Skin of body (tissue), 2 donors: ENCODE measurements around the gene MTERF1. TPM values are rescaled to one million over a fixed set of nuclear protein-coding genes. Genes with fewer than 3 reads are reported as not detected.
"Not testable (repeated sequence)": the region's sequence is repeated elsewhere in the genome, so short reads cannot be mapped to it uniquely, and the experiment has no call there.

Source experiments
- DNase-seq: peaks from one replicate; lab custom pipeline; 2025; lab: John Stamatoyannopoulos, UW
- total RNA-seq: library from RNA; depleted of rRNA; stranded (reverse); fragments of >200 nt; gene quantifications from one replicate; pipeline ENCODE4 v1.2.3, GENCODE V29; 2014

The MTERF1 gene, protein sequence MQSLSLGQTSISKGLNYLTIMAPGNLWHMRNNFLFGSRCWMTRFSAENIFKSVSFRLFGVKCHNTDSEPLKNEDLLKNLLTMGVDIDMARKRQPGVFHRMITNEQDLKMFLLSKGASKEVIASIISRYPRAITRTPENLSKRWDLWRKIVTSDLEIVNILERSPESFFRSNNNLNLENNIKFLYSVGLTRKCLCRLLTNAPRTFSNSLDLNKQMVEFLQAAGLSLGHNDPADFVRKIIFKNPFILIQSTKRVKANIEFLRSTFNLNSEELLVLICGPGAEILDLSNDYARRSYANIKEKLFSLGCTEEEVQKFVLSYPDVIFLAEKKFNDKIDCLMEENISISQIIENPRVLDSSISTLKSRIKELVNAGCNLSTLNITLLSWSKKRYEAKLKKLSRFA
- total RNA-seq, result 8.9 TPM

DNA sequence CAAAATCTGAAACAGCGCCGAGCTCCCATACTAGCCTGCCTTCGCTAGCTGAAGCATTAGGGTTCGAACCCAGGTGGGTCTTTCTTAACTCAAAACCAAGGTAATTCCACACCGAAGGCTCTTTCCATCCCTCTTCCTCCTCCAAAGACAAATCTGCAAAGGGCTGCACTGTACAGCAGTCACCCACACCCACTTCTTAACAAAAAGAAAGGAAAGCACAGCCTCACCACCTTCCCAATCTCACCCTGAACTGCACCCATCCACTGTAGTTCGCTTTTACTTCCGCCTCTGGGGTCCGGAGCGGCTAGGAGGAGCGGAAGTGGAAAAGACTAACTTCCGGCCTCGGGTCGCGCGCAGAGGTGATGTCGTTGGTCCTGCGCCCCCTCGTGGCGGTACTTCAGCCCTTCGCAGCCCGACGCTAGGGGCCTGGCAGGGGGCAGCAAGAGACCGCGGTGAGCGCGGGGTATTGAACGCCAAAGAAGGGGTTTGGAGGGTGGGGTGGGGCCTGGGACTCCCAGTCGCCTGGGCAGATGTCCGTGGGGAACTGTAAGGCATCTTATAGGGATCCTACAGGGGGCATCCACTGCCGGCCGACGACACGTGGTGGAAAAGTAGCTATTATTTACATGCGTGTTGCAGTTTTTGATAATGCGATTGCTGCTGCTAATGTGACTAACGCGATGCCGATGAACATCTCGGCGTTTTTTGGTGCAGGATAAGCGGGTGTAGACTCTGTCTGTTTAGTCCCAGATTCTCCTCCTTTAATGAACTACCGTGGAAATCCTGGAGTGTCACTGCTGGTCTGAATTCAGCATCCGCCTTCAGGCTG, at the start of gene MTERF1:
Gene MTERF1 (minus strand): TSS at position 290 of the 829 bp plus-strand sequence. CDS start 619 bp downstream, outside the sequence.
- DNase-seq, result peak; percentile 88

DNA sequence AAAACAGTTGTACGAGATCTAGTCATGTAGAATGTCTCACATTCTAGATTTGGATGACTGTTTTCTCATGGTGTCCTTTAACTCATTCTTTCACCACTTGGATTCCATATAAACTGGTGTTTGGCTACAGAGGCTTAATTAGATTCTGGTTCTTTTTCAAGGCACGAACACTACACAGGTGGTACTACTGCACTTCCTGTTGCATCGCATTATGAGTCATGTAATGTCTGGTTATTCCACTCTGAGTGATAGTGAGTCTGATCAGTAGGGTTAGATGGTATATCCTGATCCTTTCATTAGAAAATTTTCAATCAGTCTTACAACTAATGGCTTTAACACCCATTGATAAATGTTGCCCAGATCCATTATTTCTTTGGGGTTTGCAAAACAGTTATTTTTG, 49.0 kb upstream of the MTERF1 start:
- no peak for DNase-seq

DNA sequence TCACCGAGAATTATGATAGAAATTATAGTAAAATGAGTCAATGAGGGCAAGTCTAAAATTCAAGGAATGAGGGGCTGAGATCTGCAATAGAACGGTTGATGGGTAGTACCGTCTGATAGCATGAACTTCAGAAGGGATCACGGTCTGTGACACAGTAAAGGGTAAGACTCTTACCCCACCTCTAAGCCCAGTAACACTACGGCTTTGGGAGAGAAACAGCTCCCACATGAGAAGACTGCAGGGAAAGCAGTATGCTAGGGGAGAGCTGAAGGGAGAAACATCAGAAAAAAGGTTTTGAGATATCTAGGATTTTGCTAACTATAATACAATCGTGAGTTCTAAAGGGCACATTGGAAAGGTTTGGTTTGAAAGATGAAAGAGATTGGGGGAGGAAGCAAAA, 47.4 kb upstream of the MTERF1 start:
- DNase-seq, result no peak

DNA sequence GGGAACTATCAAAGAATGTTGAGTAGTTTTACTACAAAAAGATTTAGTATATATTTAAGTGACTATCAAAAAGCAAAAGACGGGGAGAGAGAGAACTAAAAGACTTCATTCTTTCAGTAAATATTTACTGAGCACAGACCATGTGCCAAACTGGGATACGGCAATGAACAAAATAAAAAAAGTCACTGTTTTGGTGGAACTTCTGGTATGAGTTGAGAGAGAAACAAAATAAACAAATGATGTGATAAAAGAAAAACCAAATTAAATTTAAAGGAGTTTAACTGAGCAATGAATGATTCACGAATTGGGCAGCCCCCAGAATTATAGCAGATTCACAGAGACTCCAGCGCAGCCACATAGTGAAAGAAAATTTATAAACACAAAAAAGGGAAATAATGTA, 42.4 kb upstream of the MTERF1 start:
- no peak for DNase-seq

DNA sequence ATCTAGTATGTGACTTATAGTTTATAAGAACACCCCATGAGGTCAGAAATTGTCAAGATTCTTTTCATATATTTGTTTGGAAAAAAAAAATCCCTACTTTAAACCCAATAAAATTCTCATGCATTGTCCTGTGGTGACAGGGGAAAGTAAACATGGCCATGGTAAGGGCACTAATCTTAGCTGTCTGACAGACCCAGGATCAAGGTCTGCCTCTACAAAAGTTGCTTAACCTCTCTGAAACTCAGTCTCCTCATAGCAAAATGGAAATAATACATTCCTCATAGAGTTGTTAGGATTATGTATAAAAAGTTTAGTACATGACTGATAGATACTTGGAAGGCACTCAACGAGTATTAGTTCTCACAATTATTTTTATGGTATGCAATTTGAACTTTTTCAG, 37.9 kb upstream of the MTERF1 start:
- no peak for DNase-seq

DNA sequence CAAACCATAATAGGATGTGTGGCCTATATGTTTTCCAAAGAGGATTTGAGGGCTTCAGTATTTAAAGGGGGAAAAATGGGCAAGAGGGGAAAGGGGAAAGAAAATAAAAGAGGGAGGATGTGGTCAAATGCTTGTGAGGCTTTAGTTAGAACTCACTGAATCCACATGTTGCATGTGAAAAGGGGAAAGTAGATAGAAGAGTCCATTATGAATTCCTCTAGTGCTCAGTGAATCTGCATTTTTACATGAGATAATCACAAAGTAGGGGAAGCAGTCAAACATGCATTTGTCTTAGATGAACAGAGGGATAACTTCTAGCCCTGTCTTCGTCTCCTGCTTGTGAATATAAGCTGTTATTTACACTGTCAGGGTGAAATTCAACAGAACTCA, 35.5 kb upstream of the MTERF1 start:
- no peak for DNase-seq

DNA sequence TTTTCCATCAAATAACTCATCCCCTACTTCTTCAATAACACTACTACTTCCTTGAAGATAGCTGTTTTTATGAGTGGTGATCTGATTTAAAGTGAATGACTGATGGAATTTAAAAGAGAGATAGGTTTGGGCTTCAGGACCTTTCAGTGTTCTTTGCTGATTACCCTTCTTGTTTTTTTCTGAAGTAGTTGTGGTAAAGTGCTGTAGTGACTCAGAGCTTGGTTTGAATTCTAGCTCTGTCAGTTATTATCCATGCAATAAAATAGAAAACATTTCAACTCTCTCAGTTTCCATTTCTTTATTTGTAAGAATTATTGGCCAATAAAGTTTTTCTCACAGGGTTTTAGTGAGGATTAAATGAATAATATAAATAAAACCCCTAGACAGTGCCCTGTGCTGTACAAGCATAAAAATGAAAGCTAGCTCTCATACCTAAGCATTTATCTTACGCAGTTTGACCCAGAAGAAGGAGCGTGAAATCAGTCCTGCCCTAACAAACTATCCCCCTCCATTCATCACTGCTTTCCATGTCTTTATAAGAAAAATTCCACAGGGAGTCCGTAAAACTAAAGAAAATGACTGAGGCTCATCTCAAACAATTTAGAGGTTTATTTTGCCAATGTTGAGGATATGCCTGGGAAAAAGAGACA, 35.0 kb upstream of the MTERF1 start:
- no peak for DNase-seq

DNA sequence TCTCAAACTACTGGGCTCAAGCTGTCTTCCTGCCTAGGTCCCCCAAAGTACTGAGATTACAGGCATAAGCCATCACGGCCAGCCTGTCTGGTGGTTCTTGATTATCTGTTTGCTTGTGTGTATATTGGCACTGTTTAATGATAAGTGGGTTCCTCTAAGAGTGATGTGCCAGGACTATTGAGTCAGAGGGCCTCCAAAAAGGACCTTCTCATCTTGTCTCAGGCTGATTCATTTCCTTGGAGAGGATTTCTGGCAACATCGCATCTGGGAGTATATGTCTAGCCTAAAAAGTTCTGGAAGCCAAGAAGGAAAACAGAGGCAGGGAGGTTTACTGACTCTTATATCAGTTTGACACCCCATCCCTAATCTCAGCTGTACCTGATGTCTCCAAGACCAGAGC, 33.1 kb upstream of the MTERF1 start:
- DNase-seq, result no peak

DNA sequence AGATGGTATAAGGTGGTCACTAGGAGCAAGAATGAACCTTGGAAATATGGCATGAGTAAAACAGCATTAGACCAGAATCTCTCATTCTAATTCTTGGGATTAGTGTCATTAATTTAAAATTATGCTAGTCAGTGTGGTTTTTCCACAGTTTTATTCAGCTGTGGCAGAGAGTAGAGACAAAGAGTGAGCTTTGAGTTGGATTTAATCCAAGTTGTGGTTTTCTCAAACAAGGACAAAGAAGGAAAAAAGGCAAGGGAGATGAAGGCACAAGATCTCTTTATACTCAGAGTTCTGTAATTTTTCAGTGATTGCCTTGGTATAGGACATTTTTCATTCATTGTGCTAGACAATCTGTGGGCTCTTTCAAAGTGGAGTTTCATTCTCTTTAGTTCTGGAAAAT, 32.0 kb upstream of the MTERF1 start:
- DNase-seq, result no peak

DNA sequence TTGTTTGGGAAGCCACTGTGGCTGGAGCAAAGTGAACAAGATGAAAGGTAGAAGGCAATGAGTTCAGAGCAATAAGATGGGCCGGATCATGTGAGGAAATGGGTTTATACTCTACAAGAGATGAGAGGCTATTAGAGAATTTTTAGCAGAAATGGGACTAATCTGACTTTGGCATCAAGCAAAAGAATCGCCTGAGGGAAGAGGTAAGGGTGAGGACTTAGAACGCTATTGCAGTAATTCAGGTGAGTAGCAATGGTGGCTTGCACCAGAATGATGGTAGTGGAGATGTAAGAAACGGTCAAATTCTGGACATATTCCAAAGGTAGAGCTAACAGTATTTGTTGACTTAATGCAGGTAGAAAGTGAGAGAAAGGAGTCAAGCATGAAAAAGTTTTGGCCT, 30.6 kb upstream of the MTERF1 start:
- DNase-seq, result no peak

DNA sequence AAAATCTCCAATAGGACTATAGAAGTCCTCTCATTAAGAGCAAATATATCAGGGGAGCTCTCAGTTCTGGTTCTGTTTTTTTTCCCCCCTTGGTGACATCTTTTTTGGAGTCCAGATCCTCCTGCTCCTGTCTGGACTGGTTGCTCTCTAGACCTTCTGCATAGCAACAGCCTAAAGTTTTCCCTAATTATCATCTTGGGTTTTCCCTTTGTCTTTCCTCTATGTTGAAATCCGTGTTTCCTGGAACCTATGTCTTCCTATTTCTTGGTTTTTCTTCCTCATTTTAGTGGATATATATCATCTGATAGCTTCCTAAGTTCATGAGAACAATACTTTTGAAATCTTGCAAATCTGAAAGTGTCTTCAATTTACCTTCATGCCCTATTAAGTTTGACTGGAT, 29.7 kb upstream of the MTERF1 start:
- DNase-seq, result no peak

DNA sequence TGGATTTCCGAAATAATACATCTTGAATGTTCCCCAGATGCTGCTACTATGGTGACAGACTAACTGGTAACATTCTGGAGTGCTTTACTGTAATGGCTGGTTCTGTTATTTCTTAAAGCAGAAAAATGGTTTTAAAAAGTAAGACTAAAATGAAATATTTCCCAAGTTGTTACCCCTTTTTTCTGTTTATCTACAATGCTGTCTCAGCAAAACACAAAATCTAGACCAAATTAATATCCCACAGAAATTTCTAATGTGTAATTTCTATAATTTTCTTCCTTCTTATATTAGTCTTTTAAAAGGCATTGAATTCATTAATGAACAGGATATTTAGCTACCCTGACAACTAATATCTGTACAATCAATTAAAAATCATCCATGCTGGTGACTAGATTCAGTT, 19.1 kb upstream of the MTERF1 start:
- DNase-seq, result no peak

DNA sequence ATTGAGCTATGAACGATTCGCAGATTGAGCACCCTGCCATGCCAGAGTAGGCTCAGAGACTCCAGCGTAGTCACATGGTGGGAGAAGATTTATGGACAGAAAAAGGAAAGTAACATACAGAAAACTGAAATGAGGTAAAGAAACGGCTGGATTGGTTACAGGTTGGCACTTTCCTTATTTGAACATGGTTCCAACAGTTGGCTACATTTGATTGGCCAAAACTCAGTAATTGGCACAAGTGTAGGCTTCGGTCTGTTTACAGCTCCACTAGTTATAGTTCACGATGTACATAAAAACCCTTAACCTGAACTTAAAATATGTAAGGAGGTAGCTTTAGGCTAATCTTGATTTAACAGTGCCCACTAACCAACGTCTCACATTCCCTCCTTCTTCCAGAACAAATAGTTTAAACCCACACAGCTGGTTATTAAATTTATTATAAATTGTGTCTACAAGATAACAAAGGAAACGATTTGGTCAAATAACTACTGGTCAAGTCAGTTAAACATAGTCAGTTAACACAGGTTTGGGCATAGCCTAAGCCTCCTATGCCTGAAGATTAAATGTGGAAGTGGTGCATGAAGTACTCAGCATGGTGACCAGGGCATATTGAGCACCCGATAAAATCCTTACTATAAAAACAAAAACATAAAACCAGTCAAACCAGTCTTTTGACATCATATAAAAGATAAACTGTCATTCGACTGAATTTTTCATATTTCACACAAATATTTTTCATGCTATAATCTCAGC, 17.9 kb upstream of the MTERF1 start:
- DNase-seq, result no peak

DNA sequence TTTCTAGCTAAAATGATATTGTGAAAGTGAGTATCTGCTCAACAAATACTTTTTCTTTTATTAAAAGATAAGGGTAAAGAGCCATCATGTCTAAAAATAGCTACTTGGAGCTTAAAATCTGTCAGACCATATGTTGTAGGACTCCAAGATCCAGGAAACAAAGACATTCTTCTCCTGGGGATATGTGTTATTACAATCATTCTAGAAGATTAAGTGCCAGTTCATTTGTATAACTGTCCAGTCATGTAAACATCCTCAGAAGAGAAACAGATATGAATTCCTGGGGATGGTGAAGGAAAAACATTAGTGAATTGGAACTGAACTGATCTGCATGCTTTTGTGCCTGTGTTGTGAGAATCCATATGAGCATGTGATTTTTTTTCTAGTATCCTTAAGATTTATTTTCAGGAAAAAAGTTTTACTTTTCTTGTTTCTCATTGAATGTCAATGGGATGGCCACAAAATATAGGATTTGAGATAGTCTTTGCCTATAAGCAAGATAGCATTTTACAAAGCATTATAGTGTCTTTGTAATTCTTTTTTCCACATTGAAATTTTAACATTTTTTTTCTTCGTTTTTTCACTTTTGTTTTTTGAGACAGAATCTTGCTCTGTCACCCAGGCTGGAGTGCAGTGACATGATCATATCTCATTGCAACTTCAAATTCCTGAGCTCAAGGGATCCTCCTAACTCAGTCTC, 14.4 kb upstream of the MTERF1 start:
- no peak for DNase-seq

DNA sequence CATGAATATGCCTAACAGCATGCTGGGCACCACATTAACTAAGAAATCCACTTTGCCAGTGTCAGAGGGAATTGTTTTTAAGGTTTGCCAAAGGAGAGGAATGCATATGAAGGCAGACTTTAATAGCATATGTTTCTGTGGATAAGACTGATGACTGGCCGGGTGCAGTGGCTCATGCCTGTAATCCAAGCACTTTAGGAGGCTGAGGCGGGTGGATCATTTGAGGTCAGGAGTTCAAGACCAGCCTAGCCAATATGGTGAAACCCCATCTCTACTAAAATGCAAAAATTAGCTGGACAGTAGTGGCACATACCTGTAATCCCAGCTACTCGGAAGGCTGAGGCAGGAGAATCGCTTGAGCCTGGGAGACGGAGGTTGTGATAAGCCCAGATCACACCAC, 13.2 kb upstream of the MTERF1 start:
- not testable (repeated sequence) for DNase-seq

DNA sequence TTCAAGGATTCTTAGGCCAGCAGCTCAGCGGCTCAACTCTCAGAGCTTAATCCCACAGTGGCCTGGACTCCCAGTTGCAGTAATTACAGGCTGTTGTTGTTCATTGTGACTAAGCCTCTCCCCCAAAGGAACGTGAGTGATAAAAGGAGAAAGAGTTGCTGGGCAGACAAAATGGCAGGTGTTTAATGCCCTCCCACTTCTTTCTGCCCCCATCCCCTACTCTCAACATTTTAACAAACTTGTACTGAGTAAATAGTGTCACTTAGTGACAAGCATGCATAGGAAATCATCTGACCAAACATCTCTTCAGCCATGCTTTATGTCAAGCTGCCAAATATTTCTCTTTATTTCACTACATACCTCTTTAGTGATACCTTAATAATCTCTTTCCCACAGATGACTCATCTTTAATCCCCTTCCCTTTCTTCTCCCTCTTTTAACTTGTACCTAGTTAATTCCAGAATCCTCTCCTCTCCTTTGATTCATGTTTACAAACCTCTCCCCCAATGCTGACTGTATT, 12.4 kb upstream of the MTERF1 start:
- no peak for DNase-seq

DNA sequence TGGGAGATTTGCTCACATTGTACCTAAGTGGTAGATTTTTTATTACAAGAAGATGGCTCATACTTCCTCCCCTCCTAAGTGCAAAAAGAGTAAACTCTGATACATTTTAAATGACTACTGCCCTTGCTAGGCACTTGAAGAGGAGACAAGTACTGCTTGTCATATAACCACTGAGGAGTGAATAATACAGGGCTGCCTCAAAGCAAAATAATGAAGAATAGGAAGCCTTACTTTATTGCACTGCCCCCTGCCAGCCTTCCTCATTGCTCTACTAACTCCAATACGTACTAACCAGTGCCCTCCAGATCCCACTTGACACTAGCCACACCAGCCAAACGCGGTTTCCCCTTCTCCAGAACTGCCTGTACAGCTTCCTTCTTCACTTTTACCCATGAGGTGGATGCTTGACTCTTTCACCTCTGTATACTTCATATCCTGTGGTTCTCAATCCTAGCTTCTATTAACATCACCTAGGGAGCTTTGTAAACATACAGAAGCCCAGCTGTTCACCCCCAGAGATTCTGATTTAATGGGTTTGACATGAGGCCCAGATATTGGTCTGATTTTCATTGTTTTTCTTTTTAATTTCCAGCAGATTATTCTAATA, 11.7 kb upstream of the MTERF1 start:
- DNase-seq, result no peak

DNA sequence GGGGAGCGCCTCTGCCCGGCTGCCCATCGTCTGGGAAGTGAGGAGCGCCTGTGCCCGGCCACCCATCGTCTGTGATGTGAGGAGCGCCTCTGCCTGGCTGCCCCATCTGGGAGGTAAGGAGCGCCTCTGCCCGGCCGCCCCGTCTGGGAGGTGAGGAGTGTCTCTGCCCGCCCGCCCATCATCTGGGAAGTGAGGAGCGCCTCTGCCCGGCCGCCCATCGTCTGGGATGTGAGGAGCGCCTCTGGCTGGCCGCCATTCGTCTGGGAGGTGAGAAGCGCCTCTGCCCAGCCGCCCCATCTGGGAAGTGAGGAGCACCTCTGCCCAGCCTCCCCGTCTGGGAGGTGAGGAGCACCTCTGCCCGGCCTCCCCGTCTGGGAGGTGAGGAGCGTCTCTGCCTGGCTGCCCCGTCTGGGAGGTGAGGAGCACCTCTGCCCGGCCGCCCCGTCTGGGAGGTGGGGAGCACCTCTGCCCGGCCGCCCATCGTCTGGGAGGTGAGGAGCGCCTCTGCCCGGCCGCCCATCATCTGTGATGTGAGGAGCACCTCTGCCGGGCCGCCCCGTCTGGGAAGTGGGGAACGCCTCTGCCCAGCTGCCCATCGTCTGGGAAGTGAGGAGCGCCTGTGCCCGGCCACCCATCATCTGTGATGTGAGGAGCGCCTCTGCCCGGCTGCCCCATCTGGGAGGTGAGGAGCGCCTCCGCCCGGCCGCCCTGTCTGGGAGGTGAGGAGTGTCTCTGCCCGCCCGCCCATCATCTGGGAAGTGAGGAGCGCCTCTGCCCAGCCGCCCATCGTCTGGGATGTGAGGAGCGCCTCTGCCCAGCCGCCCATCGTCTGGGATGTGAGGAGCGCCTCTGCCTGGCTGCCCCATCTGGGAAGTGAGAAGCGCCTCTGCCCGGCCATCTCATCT, 8.0 kb upstream of the MTERF1 start:
- not testable (repeated sequence) for DNase-seq
